GM19372 (cell line): ENCODE measurements around the gene SLC1A5.

Source experiments
- ATAC-seq: cut with Tn5 transposase; IDR thresholded peaks from one replicate; pipeline ENCODE4 v1.9.1; 2021; ENCODE audit warnings: mild to moderate bottlenecking, low read depth, moderate library complexity; ENCODE audit not compliant: unreplicated experiment

The SLC1A5 gene

DNA sequence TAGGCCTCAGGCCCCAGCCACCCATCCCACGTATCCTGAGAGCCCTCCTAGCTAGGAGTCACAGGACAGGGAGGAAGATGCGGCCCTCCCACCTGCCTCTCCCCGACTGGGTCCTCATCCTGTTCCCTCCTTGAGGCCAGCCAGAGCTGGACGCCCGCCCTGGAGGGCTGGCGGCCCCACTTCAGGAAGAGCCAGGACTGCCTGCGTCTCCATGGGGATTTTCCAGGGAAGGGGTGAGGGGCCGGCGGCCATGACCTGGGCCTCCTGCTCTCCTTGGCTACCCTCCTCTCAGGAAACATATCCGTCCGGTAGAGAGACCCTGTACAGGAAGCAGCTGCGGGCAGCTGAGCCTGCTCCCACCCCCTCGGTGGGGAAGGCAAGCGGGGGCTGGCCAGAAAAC lies 60.2 kb downstream of the SLC1A5 start:
- ATAC-seq, result no peak

DNA sequence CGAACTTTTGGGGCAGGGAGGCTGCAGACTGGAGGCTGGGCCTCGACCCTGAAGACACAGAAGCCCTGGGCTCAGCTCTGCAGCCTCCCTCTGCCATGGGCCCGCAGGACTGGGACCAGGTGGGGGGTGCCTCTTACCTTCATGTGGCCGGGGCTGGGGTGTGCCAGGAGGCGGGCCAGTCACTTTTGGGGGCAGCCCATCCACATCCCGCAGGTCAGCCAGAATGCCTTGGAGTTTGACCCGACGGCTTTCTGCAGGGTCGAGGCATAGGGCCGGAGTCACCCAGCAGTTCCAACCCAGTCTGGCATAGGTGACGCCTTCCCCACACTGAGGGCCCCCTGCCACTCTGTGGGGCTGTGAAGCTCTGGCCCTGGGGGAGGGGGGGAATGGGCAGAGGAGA lies 60.6 kb downstream of the SLC1A5 start:
- no peak for ATAC-seq

DNA sequence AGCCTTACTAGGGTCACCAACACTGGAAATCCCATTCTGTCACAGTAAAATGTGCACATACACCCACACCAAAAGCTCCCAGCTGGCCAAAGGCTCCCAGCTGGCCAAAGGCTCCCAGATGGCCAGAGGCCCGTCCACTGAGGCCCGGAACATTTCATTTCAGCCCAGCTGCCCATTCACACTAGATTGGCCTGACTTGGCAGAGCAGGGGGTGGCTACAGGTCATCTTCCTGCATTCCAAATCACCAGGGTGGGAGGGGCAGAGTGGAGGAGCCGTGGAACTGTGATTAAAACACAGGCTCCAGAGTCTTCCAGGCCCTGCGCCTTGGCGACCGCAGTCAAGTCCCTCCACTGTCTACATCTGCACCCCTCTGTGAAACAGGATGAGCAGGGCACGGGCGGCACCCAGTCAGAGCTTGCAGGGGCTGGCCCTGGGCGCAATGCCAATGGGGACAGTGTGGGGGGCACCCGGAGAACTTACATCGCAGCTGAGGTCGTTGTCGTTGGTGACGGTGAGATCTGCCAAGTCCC lies 61.4 kb downstream of the SLC1A5 start:
- ATAC-seq, result no peak

DNA sequence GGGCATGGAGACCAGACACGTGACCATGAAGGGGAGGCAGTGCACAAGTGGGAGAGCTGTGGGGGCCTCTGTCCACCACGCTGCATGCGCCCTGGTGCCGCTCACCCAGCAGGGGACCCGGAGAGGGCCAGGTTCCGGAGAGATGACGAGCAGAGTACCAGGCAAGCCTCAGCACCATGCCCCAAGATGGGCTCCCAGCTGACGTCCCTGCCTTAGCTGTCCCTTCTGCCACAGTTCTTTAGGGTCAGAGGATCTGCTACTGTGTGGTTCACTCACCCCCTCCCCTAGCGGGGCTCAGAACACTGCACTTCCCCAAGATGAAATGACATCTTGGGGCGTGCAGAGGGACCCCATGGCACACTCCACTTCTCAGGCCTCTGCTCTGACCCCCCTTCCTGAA lies 61.8 kb downstream of the SLC1A5 start:
- no peak for ATAC-seq

DNA sequence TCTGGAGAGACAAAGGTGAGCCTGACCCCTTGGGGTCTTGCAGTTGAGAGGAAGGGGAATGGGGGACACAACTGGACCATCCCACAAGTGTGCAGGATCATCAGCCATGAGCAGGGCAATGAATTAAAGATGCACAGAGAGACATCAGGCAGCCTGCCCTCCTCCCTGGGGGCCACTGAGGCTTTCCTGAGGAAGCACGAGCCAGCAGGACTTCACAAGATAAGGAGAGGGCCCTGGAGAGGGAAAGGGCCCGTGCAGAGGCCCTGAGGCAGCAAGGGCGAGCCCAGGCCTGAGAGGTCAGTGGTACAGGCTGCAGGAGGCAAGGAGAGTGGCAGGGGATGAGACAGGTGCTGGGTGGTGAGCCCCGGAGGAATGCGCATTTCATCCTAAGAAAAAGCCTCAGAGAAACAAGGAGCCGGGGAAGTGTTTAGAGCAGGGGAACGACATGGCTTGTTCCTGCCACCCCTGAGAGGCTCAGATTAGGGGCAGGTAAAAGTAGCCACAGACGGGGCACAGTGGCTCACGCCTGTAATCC lies 62.5 kb downstream of the SLC1A5 start:
- ATAC-seq, result no peak

DNA sequence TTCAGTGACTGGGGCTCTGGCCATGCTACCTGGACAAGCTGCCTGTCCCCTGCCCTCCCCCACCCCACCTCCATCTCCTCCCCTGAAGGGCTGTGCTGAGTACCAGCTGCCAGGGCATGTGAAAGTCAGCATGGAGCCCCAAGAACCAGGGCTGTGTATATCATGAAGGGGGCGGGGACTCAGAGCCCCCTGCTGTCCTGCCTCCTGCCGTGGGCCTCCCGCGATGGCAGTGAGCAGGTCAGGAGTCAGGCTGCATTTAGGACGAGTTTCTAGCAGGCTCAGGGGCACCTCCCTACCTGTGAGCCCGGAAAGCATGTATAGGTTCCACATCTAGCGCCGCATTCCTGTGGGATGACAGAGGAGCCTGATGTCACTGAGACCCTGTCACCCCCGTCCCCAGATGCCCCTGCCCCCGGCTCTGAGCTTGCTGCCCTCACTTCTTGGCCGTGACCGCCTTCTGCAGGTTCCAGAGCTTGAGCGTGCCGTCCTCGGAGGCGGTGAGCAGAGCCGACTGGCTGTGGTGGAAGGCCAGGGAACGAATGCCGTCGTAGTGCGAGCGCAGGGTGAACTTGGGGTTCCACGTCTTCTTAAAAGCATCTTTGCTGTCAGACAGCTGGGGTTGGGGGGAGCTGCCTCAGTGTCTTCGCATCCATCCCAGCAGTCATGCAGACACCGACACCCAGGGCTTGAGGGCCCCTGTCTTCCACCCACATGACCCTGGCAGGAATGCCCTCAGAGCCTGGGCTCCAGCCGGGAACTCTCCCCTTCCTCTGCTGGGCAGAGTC lies 63.2 kb downstream of the SLC1A5 start:
- no peak for ATAC-seq
